ENCODE measurements around the gene APOL1. TPM values are rescaled to one million over a fixed set of nuclear protein-coding genes. Genes with fewer than 3 reads are reported as not detected.

APOL1 gene
- total RNA-seq, 1 experiment from 2014 or later, result 0.30 TPM

DNA sequence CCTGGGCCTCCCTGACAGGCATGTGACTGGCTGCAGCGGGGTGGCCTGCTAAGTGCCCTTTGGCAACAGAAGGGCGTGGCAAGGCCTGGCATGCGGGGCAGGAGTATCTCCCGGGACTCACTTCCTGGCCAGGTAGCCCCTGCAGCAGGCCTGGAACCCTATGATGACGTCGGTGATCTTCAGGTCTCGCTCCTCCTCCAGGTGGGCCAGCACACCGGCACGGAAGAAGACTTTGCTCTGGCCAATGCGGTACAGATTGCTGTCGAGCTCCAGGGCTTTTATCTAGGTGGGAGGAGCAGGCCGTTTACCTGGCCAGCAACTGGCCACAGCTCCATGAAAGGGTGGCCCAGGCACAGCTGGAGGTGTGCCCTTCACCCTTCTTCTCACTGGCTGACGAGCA is 50.9 kb downstream of the APOL1 start:
- intact Hi-C loops (cut with micrococcal nuclease), result no loop called here
- Histone ChIP-seq H3K4me3 (replicated peaks in 1 of 2; ENCODE audit: low read depth in 1 of 2, low read length in 2 of 2) (no peak overlapping the region), H3K36me3 (ENCODE audit: control insufficient read depth in 1 of 2, insufficient read depth in 2 of 2, low read length in 2 of 2) (peaks cover 46 to 54% of the 10 kb centered on the region in 2 experiments), H3K4me1 (ENCODE audit: control insufficient read depth in 1 of 2, insufficient read depth in 2 of 2, low read length in 2 of 2) (no peaks in the 10 kb centered on the region), H3K9me3 (ENCODE audit: control insufficient read depth in 1 of 2, insufficient read depth in 1 of 2, low read depth in 1 of 2, low read length in 2 of 2) (no peaks in the 10 kb centered on the region), H3K79me2 (ENCODE audit: insufficient read depth, low read length) (peaks cover 4% of the 10 kb centered on the region; the same call in 1 of the 2 replicates), H3K27me3 (ENCODE audit: insufficient read depth, low read length) (no peaks in the 10 kb centered on the region), H3K9ac (ENCODE audit: low read length) (no peak overlapping the region), H3K9me2 (ENCODE audit: insufficient read depth) (no peaks in the 10 kb centered on the region), H2AFZ (ENCODE audit: low read depth, low read length, poor library complexity, severe bottlenecking) (no peak overlapping the region), H3K27ac (ENCODE audit: low read depth, low read length) (no peak overlapping the region), H3K4me2 (ENCODE audit: low read length) (no peak overlapping the region), H4K20me1 (ENCODE audit: insufficient read depth) (no peaks in the 10 kb centered on the region; the same call in 1 of the 2 replicates)
- DNase-seq (ENCODE audit: low read depth, low spot score) (no peak), ATAC-seq (no peak)
- CTCF ChIA-PET, result no interaction called here
- RAD21 ChIA-PET (ENCODE audit: low non-redundant PET in 1 of 2, low total read pairs in 2 of 2, uncharacterized antibody in 2 of 2, unreplicated experiment in 2 of 2), result no interaction called here
- BruUV-seq (replicated peaks), result no TSS peak
- TF ChIP-seq, protein P1, sequence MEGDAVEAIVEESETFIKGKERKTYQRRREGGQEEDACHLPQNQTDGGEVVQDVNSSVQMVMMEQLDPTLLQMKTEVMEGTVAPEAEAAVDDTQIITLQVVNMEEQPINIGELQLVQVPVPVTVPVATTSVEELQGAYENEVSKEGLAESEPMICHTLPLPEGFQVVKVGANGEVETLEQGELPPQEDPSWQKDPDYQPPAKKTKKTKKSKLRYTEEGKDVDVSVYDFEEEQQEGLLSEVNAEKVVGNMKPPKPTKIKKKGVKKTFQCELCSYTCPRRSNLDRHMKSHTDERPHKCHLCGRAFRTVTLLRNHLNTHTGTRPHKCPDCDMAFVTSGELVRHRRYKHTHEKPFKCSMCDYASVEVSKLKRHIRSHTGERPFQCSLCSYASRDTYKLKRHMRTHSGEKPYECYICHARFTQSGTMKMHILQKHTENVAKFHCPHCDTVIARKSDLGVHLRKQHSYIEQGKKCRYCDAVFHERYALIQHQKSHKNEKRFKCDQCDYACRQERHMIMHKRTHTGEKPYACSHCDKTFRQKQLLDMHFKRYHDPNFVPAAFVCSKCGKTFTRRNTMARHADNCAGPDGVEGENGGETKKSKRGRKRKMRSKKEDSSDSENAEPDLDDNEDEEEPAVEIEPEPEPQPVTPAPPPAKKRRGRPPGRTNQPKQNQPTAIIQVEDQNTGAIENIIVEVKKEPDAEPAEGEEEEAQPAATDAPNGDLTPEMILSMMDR (IDR thresholded peaks at IDR 0.05 in 2 of 3, conservative IDR thresholded peaks at IDR 0.05 in 1 of 3; ENCODE audit: borderline replicate concordance in 1 of 3, insufficient read depth in 1 of 3, low read depth in 2 of 3, low read length in 2 of 3), result no peak
- TF ChIP-seq CBX3 (IDR thresholded peaks at IDR 0.05; ENCODE audit: low read depth) (no peak), EGR1 (IDR thresholded peaks at IDR 0.05; ENCODE audit: low read depth) (no peak), CEBPB (IDR thresholded peaks at IDR 0.05; ENCODE audit: low read depth) (no peak), POLR2AphosphoS5 (IDR thresholded peaks at IDR 0.05; ENCODE audit: low read depth, low read length) (no peak), YY1 (IDR thresholded peaks at IDR 0.05; ENCODE audit: extremely low read depth, insufficient replicate concordance, low read depth, low read length) (no peak), JUND (IDR thresholded peaks at IDR 0.05) (no peak), ATF3 (IDR thresholded peaks at IDR 0.05) (no peak), SIN3A (IDR thresholded peaks at IDR 0.05; ENCODE audit: low read depth) (no peak), RAD21 (IDR thresholded peaks at IDR 0.05; ENCODE audit: low read depth) (no peak), POLR2A (IDR thresholded peaks at IDR 0.05; ENCODE audit: borderline replicate concordance, extremely low read depth, insufficient read depth, insufficient read length) (no peak), ELF1 (IDR thresholded peaks at IDR 0.05; ENCODE audit: borderline replicate concordance, low read depth) (no peak)
- POLR2A ChIA-PET, result no interaction called here

All from HCT116 (cell line).